K562 (cell line): ENCODE data around the gene MLST8. TPM values are rescaled to one million over a fixed set of nuclear protein-coding genes. Genes with fewer than 3 reads are reported as not detected.

ENCODE experiments used
- BRD4 ChIP-seq: fragments of 200-600 bp; sonication (generic); IDR thresholded peaks from 2 replicates; pipeline ENCODE4 v1.6.1; 2017; ENCODE audit warnings: inconsistent platforms
- CSDE1 ChIP-seq, 2 experiments: fragments of 450-650 bp; IDR thresholded peaks; 2 replicates each; pipeline ENCODE4 v1.6.1; 2016; ENCODE audit warnings: mild to moderate bottlenecking in 1 of 2
- HNRNPH1 ChIP-seq: fragments of 200-400 bp; formaldehyde crosslinking; optimal IDR thresholded peaks from 2 replicates; pipeline ENCODE3; 2017; ENCODE audit warnings: low read depth, mild to moderate bottlenecking, low read length, moderate library complexity
- KDM1A ChIP-seq, 2 experiments: fragments of 450-650 bp; IDR thresholded peaks; 2 replicates each; pipeline ENCODE4 v1.6.1; 2016; ENCODE audit warnings: mild to moderate bottlenecking in 2 of 2
- MECOM ChIP-seq: fragments of 250-450 bp; sonication (Bioruptor Pico); IDR thresholded peaks from 2 replicates; pipeline ENCODE4 v1.8.0; 2022; ENCODE audit warnings: inconsistent platforms
- NEUROD1 ChIP-seq: fragments of 150-350 bp; IDR thresholded peaks from 2 replicates; pipeline ENCODE4 v1.6.1; 2014; ENCODE audit warnings: borderline replicate concordance, low read length, low read depth; ENCODE audit not compliant: partially characterized antibody
- NFE2 ChIP-seq: IDR thresholded peaks from 2 replicates; pipeline ENCODE4 v1.6.1; 2014; ENCODE audit warnings: antibody characterized with exemption, low read depth
- PHB ChIP-seq: fragments of 250-450 bp; sonication (Bioruptor Pico); IDR thresholded peaks from 2 replicates; pipeline ENCODE4 v1.5.0; 2021
- POLR2AphosphoS5 ChIP-seq: IDR thresholded peaks from 2 replicates; pipeline ENCODE4 v1.6.1; 2011; ENCODE audit warnings: mild to moderate bottlenecking, low read depth, low read length, moderate library complexity; ENCODE audit not compliant: control insufficient read depth, insufficient read depth
- RBFOX2 ChIP-seq: fragments of 200-400 bp; formaldehyde crosslinking; IDR thresholded peaks from 2 replicates; pipeline ENCODE4 v1.6.1; 2017; ENCODE audit warnings: low read depth, mild to moderate bottlenecking, low read length, moderate library complexity
- RBM34 ChIP-seq: fragments of 200-400 bp; formaldehyde crosslinking; IDR thresholded peaks from 2 replicates; pipeline ENCODE4 v1.6.1; 2018; ENCODE audit warnings: low read length, borderline replicate concordance; ENCODE audit not compliant: insufficient read depth
- SNIP1 ChIP-seq: fragments of 450-650 bp; IDR thresholded peaks from 2 replicates; pipeline ENCODE4 v1.7.1; 2017; ENCODE audit warnings: low read depth, mild to moderate bottlenecking
- TAL1 ChIP-seq: fragments of 450-650 bp; IDR thresholded peaks from 2 replicates; pipeline ENCODE4 v1.6.1; 2016; ENCODE audit warnings: mild to moderate bottlenecking
- TBP ChIP-seq: optimal IDR thresholded peaks from 2 replicates; pipeline ENCODE3; 2011; ENCODE audit warnings: low read depth, low read length, improper control_type of control experiment
- TCF3 ChIP-seq: sonication (generic); formaldehyde crosslinking; IDR thresholded peaks from 2 replicates; pipeline ENCODE4 v1.4.0; 2020; ENCODE audit warnings: mild to moderate bottlenecking, missing genetic modification reagents
- TCF7L2 ChIP-seq: fragments of 150-350 bp; IDR thresholded peaks from 2 replicates; pipeline ENCODE4 v1.6.1; 2016; ENCODE audit warnings: low read depth, mild to moderate bottlenecking, low read length, moderate library complexity
- TSC22D4 ChIP-seq: fragments of 450-650 bp; IDR thresholded peaks from 2 replicates; pipeline ENCODE4 v1.6.1; 2016; ENCODE audit warnings: missing genetic modification characterization, missing biosample characterization, control low read depth
- ZNF707 ChIP-seq: fragments of 250-450 bp; sonication (Bioruptor Pico); conservative IDR thresholded peaks from 2 replicates; pipeline ENCODE4 v1.8.0; 2022; ENCODE audit warnings: inconsistent platforms, mild to moderate bottlenecking, moderate library complexity
- ZZZ3 ChIP-seq: fragments of 450-650 bp; IDR thresholded peaks from 2 replicates; pipeline ENCODE4 v1.6.1; 2016; ENCODE audit warnings: antibody characterized with exemption, mild to moderate bottlenecking, moderate library complexity
- polyA plus RNA-seq, 8 experiments: library from polyadenylated mRNA; depleted of rRNA in 4 of 8; stranded (reverse) in 5 of 8; unstranded in 3 of 8; fragments of >200 nt; fragmentation: Nextera tagmentation in 2 of 8; fragmentation: Illumina TruSeq in 1 of 8; extraction: Ambion mirVana in 2 of 8; extraction: Trizol in 1 of 8; gene quantifications; 2 replicates each; pipeline versions ENCODE4 v1.2.1 to v1.2.3, GENCODE V29; 2011 to 2014; ENCODE audit warnings: inconsistent platforms in 1 of 8, missing spikeins in 1 of 8
- total RNA-seq, 7 experiments: library from RNA; depleted of rRNA in 6 of 7; stranded (reverse); fragments of >200 nt in 6 of 7; fragmentation: Illumina TruSeq in 2 of 7; extraction: Trizol in 2 of 7; gene quantifications; 2 replicates each; pipeline versions ENCODE4 v1.2.1 to v1.2.3, GENCODE V29; 2011 to 2021; ENCODE audit warnings: low replicate concordance in 1 of 7
- TF ChIP-seq, protein P1 (sequence below): fragments of 250-450 bp; sonication (Bioruptor Pico); IDR thresholded peaks from 2 replicates; pipeline ENCODE4 v1.4.0; 2020; ENCODE audit warnings: borderline replicate concordance
- TF ChIP-seq, protein P2 (sequence below): fragments of 250-450 bp; sonication (Bioruptor Pico); IDR thresholded peaks from 2 replicates; pipeline ENCODE4 v1.5.0; 2021
- TF ChIP-seq, protein P3 (sequence below): fragments of 250-450 bp; sonication (Bioruptor Pico); IDR thresholded peaks from 2 replicates; pipeline ENCODE4 v1.8.0; 2022; ENCODE audit warnings: moderate library complexity, mild to moderate bottlenecking, inconsistent platforms
- TF ChIP-seq, protein P4 (sequence below): fragments of 250-450 bp; sonication (Bioruptor Pico); IDR thresholded peaks from 2 replicates; pipeline ENCODE4 v1.4.0; 2020; ENCODE audit warnings: mild to moderate bottlenecking, moderate library complexity

The MLST8 gene
- total and polyA plus RNA-seq, 9 of the 15 experiments (the other 6 are each of a cell fraction or from before 2014, with no cell fraction given) = 1.5 to 116 (median 43.3) TPM

DNA sequence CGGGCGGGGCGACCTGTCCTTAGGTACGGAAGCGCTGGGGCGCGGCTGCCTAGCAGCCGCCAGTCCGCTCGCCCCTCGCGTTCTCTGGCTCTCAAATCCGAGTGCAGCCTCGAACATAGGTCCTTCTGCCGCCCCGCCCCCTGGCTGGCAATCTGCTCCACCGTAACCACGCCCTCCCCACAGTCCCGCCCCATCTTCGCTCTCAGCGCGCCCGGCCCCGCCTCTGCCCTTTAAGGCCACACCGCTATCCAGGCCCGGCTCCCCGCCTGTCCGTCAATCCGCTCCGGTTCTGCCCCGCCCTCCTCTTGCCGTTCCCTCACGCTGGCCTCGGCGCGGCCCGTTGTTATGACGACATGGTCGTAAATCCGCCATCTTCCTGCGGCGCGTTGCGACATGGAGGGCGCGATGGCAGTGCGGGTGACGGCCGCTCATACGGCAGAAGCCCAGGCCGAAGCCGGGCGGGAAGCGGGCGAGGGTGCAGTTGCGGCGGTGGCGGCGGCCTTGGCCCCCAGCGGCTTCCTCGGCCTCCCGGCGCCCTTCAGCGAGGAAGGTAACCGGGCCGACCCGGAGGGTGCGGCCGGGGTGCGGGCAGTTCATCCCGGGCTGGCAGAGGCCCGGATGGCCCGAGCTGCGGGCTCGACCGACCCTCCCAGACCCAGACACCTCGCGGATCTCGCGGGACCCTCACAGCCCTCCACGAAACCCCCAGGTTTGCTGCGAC lies 18.1 kb downstream of the MLST8 start, which contains the start of gene E4F1 (continued):
- TF ChIP-seq RBM34 = no peak
- TF ChIP-seq TBP = peak; percentile 81
- TF ChIP-seq TCF7L2 = no peak
- TF ChIP-seq ZZZ3 = no peak
- no peak for TF ChIP-seq SNIP1
- no peak for TF ChIP-seq KDM1A (IDR thresholded peaks at IDR 0.05)
- TF ChIP-seq HNRNPH1 = no peak
- TF ChIP-seq, protein P1, sequence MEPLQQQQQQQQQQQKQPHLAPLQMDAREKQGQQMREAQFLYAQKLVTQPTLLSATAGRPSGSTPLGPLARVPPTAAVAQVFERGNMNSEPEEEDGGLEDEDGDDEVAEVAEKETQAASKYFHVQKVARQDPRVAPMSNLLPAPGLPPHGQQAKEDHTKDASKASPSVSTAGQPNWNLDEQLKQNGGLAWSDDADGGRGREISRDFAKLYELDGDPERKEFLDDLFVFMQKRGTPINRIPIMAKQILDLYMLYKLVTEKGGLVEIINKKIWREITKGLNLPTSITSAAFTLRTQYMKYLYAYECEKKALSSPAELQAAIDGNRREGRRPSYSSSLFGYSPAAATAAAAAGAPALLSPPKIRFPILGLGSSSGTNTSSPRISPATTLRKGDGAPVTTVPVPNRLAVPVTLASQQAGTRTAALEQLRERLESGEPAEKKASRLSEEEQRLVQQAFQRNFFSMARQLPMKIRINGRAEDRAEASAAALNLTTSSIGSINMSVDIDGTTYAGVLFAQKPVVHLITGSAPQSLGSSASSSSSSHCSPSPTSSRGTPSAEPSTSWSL (CRISPR knock-in tag) = no peak
- peak in 1 of 2 experiments; percentile 96; a peak in 2 of 4 replicates for TF ChIP-seq CSDE1 (IDR thresholded peaks at IDR 0.05)
- TF ChIP-seq POLR2AphosphoS5 = peak; percentile 75
- TF ChIP-seq TSC22D4 = no peak
- peak; percentile 80 for TF ChIP-seq NEUROD1
- no peak for TF ChIP-seq ZNF707
- TF ChIP-seq BRD4 = no peak
- no peak; the same call in 1 of the 2 replicates for TF ChIP-seq TCF3 (CRISPR knock-in tag)
- 0 out of 2 replicates have a peak, but pooled peaks have one; percentile 87 for TF ChIP-seq PHB
- TF ChIP-seq, protein P2, sequence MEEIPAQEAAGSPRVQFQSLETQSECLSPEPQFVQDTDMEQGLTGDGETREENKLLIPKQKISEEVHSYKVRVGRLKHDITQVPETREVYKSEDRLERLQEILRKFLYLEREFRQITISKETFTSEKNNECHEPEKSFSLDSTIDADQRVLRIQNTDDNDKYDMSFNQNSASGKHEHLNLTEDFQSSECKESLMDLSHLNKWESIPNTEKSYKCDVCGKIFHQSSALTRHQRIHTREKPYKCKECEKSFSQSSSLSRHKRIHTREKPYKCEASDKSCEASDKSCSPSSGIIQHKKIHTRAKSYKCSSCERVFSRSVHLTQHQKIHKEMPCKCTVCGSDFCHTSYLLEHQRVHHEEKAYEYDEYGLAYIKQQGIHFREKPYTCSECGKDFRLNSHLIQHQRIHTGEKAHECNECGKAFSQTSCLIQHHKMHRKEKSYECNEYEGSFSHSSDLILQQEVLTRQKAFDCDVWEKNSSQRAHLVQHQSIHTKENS (CRISPR knock-in tag) = no peak
- no peak for TF ChIP-seq MECOM (CRISPR knock-in tag)
- TF ChIP-seq, protein P3, sequence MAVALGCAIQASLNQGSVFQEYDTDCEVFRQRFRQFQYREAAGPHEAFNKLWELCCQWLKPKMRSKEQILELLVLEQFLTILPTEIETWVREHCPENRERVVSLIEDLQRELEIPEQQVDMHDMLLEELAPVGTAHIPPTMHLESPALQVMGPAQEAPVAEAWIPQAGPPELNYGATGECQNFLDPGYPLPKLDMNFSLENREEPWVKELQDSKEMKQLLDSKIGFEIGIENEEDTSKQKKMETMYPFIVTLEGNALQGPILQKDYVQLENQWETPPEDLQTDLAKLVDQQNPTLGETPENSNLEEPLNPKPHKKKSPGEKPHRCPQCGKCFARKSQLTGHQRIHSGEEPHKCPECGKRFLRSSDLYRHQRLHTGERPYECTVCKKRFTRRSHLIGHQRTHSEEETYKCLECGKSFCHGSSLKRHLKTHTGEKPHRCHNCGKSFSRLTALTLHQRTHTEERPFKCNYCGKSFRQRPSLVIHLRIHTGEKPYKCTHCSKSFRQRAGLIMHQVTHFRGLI (CRISPR knock-in tag) = no peak
- TF ChIP-seq NFE2 = peak; percentile 8; the same call in 1 of the 2 replicates
- TF ChIP-seq RBFOX2 = peak; percentile 95
- no peak for TF ChIP-seq TAL1
- TF ChIP-seq, protein P4, sequence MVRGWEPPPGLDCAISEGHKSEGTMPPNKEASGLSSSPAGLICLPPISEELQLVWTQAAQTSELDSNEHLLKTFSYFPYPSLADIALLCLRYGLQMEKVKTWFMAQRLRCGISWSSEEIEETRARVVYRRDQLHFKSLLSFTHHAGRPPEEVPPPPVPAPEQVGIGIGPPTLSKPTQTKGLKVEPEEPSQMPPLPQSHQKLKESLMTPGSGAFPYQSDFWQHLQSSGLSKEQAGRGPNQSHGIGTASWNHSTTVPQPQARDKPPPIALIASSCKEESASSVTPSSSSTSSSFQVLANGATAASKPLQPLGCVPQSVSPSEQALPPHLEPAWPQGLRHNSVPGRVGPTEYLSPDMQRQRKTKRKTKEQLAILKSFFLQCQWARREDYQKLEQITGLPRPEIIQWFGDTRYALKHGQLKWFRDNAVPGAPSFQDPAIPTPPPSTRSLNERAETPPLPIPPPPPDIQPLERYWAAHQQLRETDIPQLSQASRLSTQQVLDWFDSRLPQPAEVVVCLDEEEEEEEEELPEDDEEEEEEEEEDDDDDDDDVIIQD = no peak
